ENCODE data around the gene LMO1.

LMO1 gene

GRCh38 chr11:8232849-8233606 lies 30.6 kb downstream of the LMO1 start:
- Mint-ChIP-seq H3K9me3 (no peaks in the 10 kb centered on the region), H3K4me1 (peaks cover 31% of the 10 kb centered on the region), H3K4me3 (no peak overlapping the region), H3K27me3 (ENCODE audit: low read depth, poor library complexity) (peaks cover 8% of the 10 kb centered on the region), H3K27ac (no peak overlapping the region), H3K36me3 (ENCODE audit: low read depth) (no peaks in the 10 kb centered on the region)
- DNase-seq: no peak
- TF ChIP-seq CTCF (IDR thresholded peaks at IDR 0.05): no peak

GRCh38 chr11:8232414-8232813 lies 31.3 kb downstream of the LMO1 start:
- H3K27me3 Mint-ChIP-seq (ENCODE audit: low read depth, poor library complexity): peaks cover 8% of the 10 kb centered on the region
- H3K27ac Mint-ChIP-seq: peak overlapping the region; percentile 73
- H3K4me1 Mint-ChIP-seq: peaks cover 31% of the 10 kb centered on the region
- H3K9me3 Mint-ChIP-seq: no peaks in the 10 kb centered on the region
- no peak overlapping the region for H3K4me3 Mint-ChIP-seq
- no peaks in the 10 kb centered on the region for H3K36me3 Mint-ChIP-seq (ENCODE audit: low read depth)
- no peak for DNase-seq
- no peak for TF ChIP-seq CTCF (IDR thresholded peaks at IDR 0.05)

- DNase-seq: no peak
- Mint-ChIP-seq H3K9me3 (no peaks in the 10 kb centered on the region), H3K27ac (peak overlapping the region; percentile 73), H3K27me3 (ENCODE audit: low read depth, poor library complexity) (peaks cover 8% of the 10 kb centered on the region), H3K4me1 (peaks cover 31% of the 10 kb centered on the region), H3K4me3 (no peak overlapping the region), H3K36me3 (ENCODE audit: low read depth) (no peaks in the 10 kb centered on the region)
- TF ChIP-seq CTCF (IDR thresholded peaks at IDR 0.05): no peak
These were observed 31.7 kb downstream of the LMO1 start for GRCh38 chr11:8231979-8232378.

- H3K4me1 Mint-ChIP-seq: peaks cover 31% of the 10 kb centered on the region
- H3K4me3 Mint-ChIP-seq: no peak overlapping the region
- no peak for DNase-seq
- H3K9me3 Mint-ChIP-seq: no peaks in the 10 kb centered on the region
- no peaks in the 10 kb centered on the region for H3K36me3 Mint-ChIP-seq (ENCODE audit: low read depth)
- peaks cover 4% of the 10 kb centered on the region for H3K27me3 Mint-ChIP-seq (ENCODE audit: low read depth, poor library complexity)
- H3K27ac Mint-ChIP-seq: no peak overlapping the region
- TF ChIP-seq CTCF (IDR thresholded peaks at IDR 0.05): no peak
These were observed 32.5 kb downstream of the LMO1 start for GRCh38 chr11:8230921-8231847.

GRCh38 chr11:8230178-8230859 lies 33.4 kb downstream of the LMO1 start:
- Mint-ChIP-seq H3K9me3 (no peaks in the 10 kb centered on the region), H3K4me3 (no peak overlapping the region), H3K4me1 (peaks cover 36% of the 10 kb centered on the region), H3K27ac (no peak overlapping the region), H3K36me3 (ENCODE audit: low read depth) (no peaks in the 10 kb centered on the region), H3K27me3 (ENCODE audit: low read depth, poor library complexity) (peaks cover 4% of the 10 kb centered on the region)
- DNase-seq: no peak
- TF ChIP-seq CTCF (IDR thresholded peaks at IDR 0.05): no peak
